ENCODE measurements around the gene CAB39.

- TF ChIP-seq REST (IDR thresholded peaks at IDR 0.05; ENCODE audit: insufficient read depth in 1 of 2, low read depth in 2 of 2, low read length in 1 of 2) (no peak), CTCF (IDR thresholded peaks at IDR 0.05) (no peak), POLR2AphosphoS5 (IDR thresholded peaks at IDR 0.05; ENCODE audit: low read depth, low read length) (no peak), SIN3A (IDR thresholded peaks at IDR 0.05; ENCODE audit: borderline replicate concordance, insufficient read depth, low read depth, low read length) (no peak)
These were observed 5.7 kb upstream of the CAB39 start for GRCh38 chr2:230706966-230707365.
